GM13977 (cell line): ENCODE data around the gene CENPP.
A peak's percentile ranks its signal among the peaks of the same experiment; 100 is the strongest.

Experiments used
- DNase-seq: peaks from one replicate; pipeline ENCODE4 v3.0.0; 2012; ENCODE audit warnings: low spot score
- in situ Hi-C: fragments of 300-500 bp; cut with MboI; formaldehyde crosslinking; loops from one replicate; pipeline ENCODE4 v1.12.0; 2022; ENCODE audit warnings: low sequenced_read_pairs, low pct_unique_long_range_greater_than_20kb, mixed read lengths, inconsistent platforms; ENCODE audit not compliant: unreplicated experiment
- TF ChIP-seq, protein P1 (sequence below): IDR thresholded peaks from 2 replicates; pipeline ENCODE4 v1.5.1; 2012; ENCODE audit warnings: mild to moderate bottlenecking, control low read depth; ENCODE audit not compliant: insufficient read depth; ENCODE audit errors: extremely low read depth, missing control alignments

The CENPP gene

DNA sequence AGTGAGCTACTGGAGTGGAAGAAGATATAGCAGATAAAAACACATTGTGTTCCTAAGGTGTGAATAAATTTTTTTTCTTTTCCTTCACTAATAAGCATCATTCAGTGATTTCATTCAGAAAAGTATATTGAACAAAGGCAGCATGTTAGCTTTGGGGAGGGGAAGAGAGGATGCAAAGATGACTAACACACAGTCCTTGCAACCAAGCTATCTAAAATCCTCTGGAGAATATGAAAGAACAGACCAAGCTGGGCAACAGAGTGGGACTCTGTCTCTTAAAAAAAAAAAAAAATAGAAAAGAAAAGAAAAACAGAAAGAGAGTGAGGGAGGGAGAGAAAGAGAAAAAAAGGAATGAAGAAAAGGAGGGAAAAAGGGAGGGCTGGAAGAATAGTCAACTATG is 120.8 kb downstream of the CENPP start:
- in situ Hi-C loops = loop anchor here (25.0 kb wide), 1 partner anchor 109 kb away; the partner anchor contains the start of genes CENPP and NOL8
- TF ChIP-seq, protein P1, sequence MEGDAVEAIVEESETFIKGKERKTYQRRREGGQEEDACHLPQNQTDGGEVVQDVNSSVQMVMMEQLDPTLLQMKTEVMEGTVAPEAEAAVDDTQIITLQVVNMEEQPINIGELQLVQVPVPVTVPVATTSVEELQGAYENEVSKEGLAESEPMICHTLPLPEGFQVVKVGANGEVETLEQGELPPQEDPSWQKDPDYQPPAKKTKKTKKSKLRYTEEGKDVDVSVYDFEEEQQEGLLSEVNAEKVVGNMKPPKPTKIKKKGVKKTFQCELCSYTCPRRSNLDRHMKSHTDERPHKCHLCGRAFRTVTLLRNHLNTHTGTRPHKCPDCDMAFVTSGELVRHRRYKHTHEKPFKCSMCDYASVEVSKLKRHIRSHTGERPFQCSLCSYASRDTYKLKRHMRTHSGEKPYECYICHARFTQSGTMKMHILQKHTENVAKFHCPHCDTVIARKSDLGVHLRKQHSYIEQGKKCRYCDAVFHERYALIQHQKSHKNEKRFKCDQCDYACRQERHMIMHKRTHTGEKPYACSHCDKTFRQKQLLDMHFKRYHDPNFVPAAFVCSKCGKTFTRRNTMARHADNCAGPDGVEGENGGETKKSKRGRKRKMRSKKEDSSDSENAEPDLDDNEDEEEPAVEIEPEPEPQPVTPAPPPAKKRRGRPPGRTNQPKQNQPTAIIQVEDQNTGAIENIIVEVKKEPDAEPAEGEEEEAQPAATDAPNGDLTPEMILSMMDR = no peak
- no peak for DNase-seq

DNA sequence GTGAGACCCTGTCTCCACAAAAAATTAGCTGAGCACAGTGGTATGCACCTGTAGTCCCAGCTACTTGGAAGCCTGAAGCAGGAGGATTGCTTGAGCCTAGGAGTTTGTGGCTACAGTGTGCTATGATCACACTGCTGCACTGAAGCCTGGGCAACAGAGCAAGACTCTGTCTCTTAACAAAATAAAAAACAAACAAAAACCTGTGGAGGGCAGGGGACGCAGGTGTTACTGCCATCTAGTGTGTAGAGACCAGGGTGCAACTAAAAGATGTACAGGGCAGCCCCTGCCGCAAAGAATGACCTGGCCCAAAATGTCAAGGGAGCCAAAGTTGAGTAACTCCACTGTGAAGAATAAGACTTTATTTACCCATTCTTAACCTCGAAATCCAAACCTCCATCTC is 129.5 kb downstream of the CENPP start:
- TF ChIP-seq, protein P1 = peak; percentile 46
- in situ Hi-C loops = loop anchor here (25.0 kb wide), 1 partner anchor 318 kb away; no protein-coding TSS in a partner anchor
- no peak for DNase-seq

DNA sequence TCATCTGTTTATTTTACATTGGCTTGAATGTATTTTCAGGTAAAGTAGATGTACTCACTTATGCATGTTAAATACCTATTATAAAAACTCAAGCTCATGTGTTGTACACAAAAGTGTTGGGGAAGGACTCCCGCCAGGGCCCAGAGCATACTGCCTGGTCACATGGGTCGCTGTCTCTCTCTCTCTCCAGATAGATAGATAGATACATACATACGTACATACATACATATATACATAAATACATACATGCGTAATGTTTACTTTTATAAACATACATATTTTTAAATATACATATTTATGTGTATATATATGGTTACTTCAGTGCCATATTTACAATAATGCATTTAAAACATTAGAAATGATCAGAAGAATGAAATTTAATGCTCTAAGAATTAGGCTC is 131.8 kb downstream of the CENPP start:
- TF ChIP-seq, protein P1 = no peak
- in situ Hi-C loops = loop anchor here (25.0 kb wide), 1 partner anchor 320 kb away; no protein-coding TSS in a partner anchor
- DNase-seq = no peak

DNA sequence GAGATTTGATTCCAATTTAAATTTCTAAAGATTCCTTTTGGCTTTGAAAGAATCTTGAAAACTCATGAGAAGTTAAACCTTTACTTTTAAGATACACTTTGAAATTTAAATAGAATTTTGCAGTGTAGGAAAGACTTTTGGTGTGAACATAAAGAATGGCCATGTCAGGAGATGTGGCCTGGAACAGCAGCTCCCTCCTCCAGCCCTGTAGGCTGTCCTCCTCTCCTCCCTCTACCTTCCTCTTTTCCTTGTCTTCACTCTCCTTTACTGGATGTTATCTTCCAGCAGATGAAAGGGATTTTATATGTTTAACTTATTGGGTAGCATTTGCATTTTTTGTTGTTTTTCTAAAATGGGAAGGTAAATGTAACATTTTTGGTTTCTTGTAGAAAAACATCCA is 137.6 kb downstream of the CENPP start:
- TF ChIP-seq, protein P1 = no peak
- no peak for DNase-seq

DNA sequence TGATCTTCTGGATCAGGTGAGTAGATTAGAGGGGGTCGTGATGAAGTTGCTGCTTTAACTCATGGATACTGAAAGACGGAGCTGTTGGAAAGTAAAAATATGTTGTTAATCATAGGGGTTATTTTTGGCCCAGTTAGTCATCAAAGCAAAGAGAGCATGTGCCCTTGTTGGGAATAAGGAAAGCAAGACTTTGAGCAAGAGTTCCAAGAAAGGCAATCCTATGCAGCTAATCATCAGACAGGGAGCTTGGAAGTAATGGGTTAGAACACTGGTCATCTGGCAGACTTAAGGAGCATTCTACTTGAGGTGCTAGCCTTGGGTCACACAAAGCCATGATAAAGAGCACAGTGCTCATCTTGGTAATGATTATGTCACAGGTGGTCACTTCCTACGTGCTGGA is 138.2 kb downstream of the CENPP start:
- TF ChIP-seq, protein P1 = no peak
- in situ Hi-C loops = loop anchor here (25.0 kb wide), 1 partner anchor 327 kb away; no protein-coding TSS in a partner anchor
- DNase-seq = no peak

More for the DNA sequence above, 137.6 kb downstream of the CENPP start:
- in situ Hi-C loops = loop anchor here (25.0 kb wide), 1 partner anchor 326 kb away; no protein-coding TSS in a partner anchor

DNA sequence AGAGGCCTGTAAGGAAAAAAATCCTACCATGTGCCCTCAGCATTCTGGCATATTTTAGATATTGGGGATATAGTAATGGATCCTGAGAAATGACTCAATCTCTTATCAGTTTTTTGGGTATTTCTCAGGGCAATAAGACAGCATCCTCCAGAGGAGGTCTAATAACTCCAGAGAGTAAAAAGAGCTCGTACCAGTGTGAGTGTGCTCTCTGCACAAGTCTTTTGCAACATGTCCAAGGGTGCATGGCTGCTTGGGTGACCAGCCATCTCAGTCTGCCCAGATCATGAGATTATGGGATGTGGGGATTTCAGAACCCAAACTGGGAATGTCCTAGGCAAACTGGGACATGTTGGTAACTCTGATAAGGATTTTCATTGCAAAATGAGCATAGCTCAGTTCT is 141.3 kb downstream of the CENPP start:
- TF ChIP-seq, protein P1 = no peak
- in situ Hi-C loops = loop anchor here (25.0 kb wide), 1 partner anchor 330 kb away; no protein-coding TSS in a partner anchor
- DNase-seq = no peak
